GM23248 (cell line): ENCODE data around the gene RRBP1.

Source experiments
- EZH2 ChIP-seq: fragments of 200-600 bp; sonication (generic); IDR thresholded peaks from 2 replicates; pipeline ENCODE4 v1.6.1; 2018; ENCODE audit warnings: antibody characterized with exemption, mild to moderate bottlenecking; ENCODE audit not compliant: insufficient read depth, poor library complexity, severe bottlenecking
- EZH2phosphoT487 ChIP-seq: fragments of 200-600 bp; sonication (generic); IDR thresholded peaks from 2 replicates; pipeline ENCODE4 v1.6.1; 2018; ENCODE audit warnings: antibody characterized with exemption, moderate library complexity, mild to moderate bottlenecking, low read depth; ENCODE audit not compliant: insufficient read depth

DNA sequence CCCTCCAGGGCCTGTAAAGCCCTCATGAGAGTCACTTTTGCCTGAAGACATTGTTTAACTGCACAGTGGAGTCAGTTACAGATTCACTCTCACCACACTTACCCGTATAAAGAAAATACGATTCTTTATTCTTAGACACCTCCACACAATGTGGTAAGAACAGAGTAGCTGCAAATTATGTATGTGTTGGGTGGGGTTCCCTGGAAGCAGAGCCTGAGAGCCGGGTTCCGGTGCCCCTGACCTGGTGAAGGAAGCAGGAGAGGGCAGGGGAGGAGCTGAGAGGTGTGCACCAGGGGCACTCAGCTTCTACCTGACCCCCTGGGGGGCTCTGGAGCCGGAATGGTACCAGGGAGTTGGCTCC, 29.2 kb upstream of the RRBP1 start:
- TF ChIP-seq EZH2phosphoT487, result no peak
- no peak for TF ChIP-seq EZH2
